ENCODE data around the gene IQSEC1. TPM values are rescaled to one million over a fixed set of nuclear protein-coding genes. Genes with fewer than 3 reads are reported as not detected.

Gene IQSEC1
- 222 and 235 TPM in 2 replicates for total RNA-seq
- 62.0 TPM for total RNA-seq (2013)
- 96.7 and 133 TPM in 2 replicates for polyA plus RNA-seq
- polyA minus RNA-seq = 201 and 314 TPM in 2 replicates

DNA sequence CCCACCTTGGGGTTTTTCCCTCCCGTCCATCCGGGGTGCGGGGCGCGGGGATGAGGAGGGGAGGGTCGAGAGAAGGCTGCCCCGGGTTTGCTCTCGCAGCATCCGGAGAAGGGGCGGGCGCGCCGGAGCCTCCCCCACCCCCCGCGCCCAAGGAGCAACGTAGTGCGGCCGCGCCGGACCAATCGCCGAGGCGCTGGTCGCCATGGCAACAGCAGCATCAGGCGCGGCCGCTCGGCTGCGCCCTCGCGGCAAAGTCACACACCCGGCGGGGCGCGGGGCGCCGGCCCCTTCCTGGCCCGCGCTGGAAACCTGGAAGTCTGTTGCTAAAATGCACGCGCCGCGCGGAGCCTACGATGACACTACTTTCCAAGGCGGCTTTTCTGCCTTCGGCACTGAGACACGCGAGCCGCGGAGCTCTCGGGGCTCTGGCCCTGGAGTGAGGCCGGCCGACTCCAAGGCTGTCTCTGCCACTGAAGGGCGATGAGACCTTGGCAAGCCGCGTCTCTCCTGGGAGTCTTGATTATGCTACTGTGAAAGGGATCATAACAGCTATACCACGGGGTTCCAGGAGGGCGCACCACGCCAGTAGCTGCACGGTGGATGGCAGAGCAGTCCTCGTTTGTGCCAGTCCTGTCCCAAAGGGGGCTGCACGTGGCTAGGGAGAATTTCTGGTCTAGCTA lies at the start of gene IQSEC1:
Gene IQSEC1 (minus strand): TSS at position 104 of the 680 bp plus-strand sequence. CDS start 415 bp downstream, outside the sequence.
- Histone ChIP-seq H3K4me3 (ENCODE audit: control extremely low read depth in 1 of 5, extremely low read depth in 1 of 5, insufficient read depth in 1 of 5, low read depth in 2 of 5, low read length in 4 of 5) (peak within 1 kb of the TSS; percentile 21 to 65 (median 53)), H3K9me3 (ENCODE audit: control extremely low read depth in 1 of 3, control insufficient read depth in 2 of 3, insufficient read depth in 1 of 3, low read length in 2 of 3) (peaks cover 0 to under 1% (median 0%) of the 10 kb centered on the region in 3 donors), H4K20me1 (ENCODE audit: control insufficient read depth, insufficient read depth, low read length, poor library complexity, severe bottlenecking) (no peaks in the 10 kb centered on the region), H3K36me3 (replicated peaks in 1 of 2; ENCODE audit: control extremely low read depth in 1 of 2, control insufficient read depth in 1 of 2, extremely low read depth in 1 of 2, insufficient read depth in 2 of 2, low read length in 1 of 2) (no peaks in the 10 kb centered on the region), H3K79me2 (ENCODE audit: control insufficient read depth, insufficient read depth, low read length) (peaks cover 84% of the 10 kb centered on the region), H2AFZ (ENCODE audit: insufficient read depth, low read depth, low read length, poor library complexity, severe bottlenecking) (peak within 1 kb of the TSS; percentile 66), H3K27ac (ENCODE audit: low read length in 2 of 2) (peak within 1 kb of the TSS; percentile 79 to 90), H3K27me3 (replicated peaks in 1 of 4; ENCODE audit: control extremely low read depth in 1 of 4, control insufficient read depth in 3 of 4, insufficient read depth in 4 of 4, low read length in 3 of 4) (no peaks in the 10 kb centered on the region), H3K9ac (ENCODE audit: low read length) (peak within 1 kb of the TSS; percentile 66), H3K4me1 (ENCODE audit: control insufficient read depth in 2 of 2, insufficient read depth in 2 of 2, low read length in 2 of 2) (peaks cover 62 to 67% of the 10 kb centered on the region in 2 donors), H3K4me2 (replicated peaks; ENCODE audit: low read depth, low read length, poor library complexity, severe bottlenecking) (peak within 1 kb of the TSS; percentile 92)
- 5% methylated on average over 58 of the region's 63 CpGs for WGBS (ENCODE audit: insufficient coverage)
- ChIA-PET POLR2A (interaction anchor here (0.7 to 2.0 kb wide), 3 partner anchors 9 to 18 kb away, joined by 3 to 8 read pairs (median 7); no protein-coding TSS in a partner anchor), CTCF (interaction anchor here (1.1 to 1.5 kb wide), 5 partner anchors 11 to 264 kb away, joined by 3 to 7 read pairs (median 4); no protein-coding TSS in a partner anchor)
- H3K27ac Mint-ChIP-seq = peak within 1 kb of the TSS; percentile 93
- intact Hi-C loops (cut with micrococcal nuclease) = loop anchor here (1.0 to 5.0 kb wide), 7 partner anchors 11 to 259 kb away; no protein-coding TSS in a partner anchor
- H3K9me3 Mint-ChIP-seq (ENCODE audit: insufficient read depth) = no peaks in the 10 kb centered on the region
- peak; percentile 71 for ATAC-seq (ENCODE audit: low read depth)
- H3K4me3 Mint-ChIP-seq = peak within 1 kb of the TSS; percentile 91
- H3K4me1 Mint-ChIP-seq = peaks cover 68% of the 10 kb centered on the region
- H3K27me3 Mint-ChIP-seq = no peaks in the 10 kb centered on the region
- TF ChIP-seq CTCF (IDR thresholded peaks at IDR 0.05) (no peak), EZH2 (IDR thresholded peaks at IDR 0.05; ENCODE audit: borderline replicate concordance, insufficient read depth, low read depth, low read length, poor library complexity, severe bottlenecking) (no peak)
- peak; percentile 94 for DNase-seq
